CD4-positive, alpha-beta T cell treated with Interleukin-6 for 4 hours (primary cell): Measurements from ENCODE around the gene INS.
"Not testable (repeated sequence)": the region's sequence is repeated elsewhere in the genome, so short reads cannot be mapped to it uniquely, and the experiment has no call there.

Experiments used
- DNase-seq: peaks from one replicate; pipeline ENCODE4 v3.0.0-alpha.2; 2020; ENCODE audit warnings: mixed read lengths

The INS gene

GRCh38 chr11:2198621-2199365, 37.8 kb upstream of the INS start:
- no peak for DNase-seq

- no peak for DNase-seq
These were observed 36.9 kb upstream of the INS start for GRCh38 chr11:2197771-2198520.

GRCh38 chr11:2196970-2197770, 36.2 kb upstream of the INS start:
- DNase-seq = peak; percentile 75

- no peak for DNase-seq
These were observed 34.7 kb upstream of the INS start for GRCh38 chr11:2195756-2196088.

- peak; percentile 52 for DNase-seq
These were observed 34.1 kb upstream of the INS start for GRCh38 chr11:2194877-2195755.

GRCh38 chr11:2193888-2194595, 33.0 kb upstream of the INS start:
- not testable (repeated sequence) for DNase-seq

- DNase-seq = no peak
These were observed 32.3 kb upstream of the INS start for GRCh38 chr11:2193099-2193887.

GRCh38 chr11:2192435-2192834, 31.4 kb upstream of the INS start:
- DNase-seq = no peak

- DNase-seq = no peak
These were observed 30.9 kb upstream of the INS start for GRCh38 chr11:2191883-2192282.

- DNase-seq = no peak
These were observed 29.9 kb upstream of the INS start for GRCh38 chr11:2190657-2191471.

- DNase-seq = no peak
These were observed 29.1 kb upstream of the INS start for GRCh38 chr11:2189938-2190656.

- DNase-seq = no peak
These were observed 27.7 kb upstream of the INS start for GRCh38 chr11:2188745-2189144.

GRCh38 chr11:2187280-2187707, 26.3 kb upstream of the INS start:
- DNase-seq = no peak

GRCh38 chr11:2186669-2187279, 25.8 kb upstream of the INS start:
- peak; percentile 46 for DNase-seq

- DNase-seq = no peak
These were observed 24.5 kb upstream of the INS start for GRCh38 chr11:2185324-2186085.

GRCh38 chr11:2182692-2183474, 21.9 kb upstream of the INS start:
- DNase-seq = no peak

GRCh38 chr11:2182075-2182474, 21.1 kb upstream of the INS start:
- DNase-seq = no peak
